T-helper 1 cell treated with Interleukin-12 subunit alpha and Interleukin-12 subunit beta and Interleukin-4 antibody, amounts not matched to agents 30 ng/mL and 1 ng/mL, for 36 hours (primary cell): Measurements from ENCODE around the gene HM13. TPM values are rescaled to one million over a fixed set of nuclear protein-coding genes. Genes with fewer than 3 reads are reported as not detected.

Experiments used
- intact Hi-C: fragments of 100-400 bp; cut with micrococcal nuclease; formaldehyde crosslinking; loops from one replicate; pipeline ENCODE4 v1.15.1; 2024
- total RNA-seq: library from RNA; stranded (reverse); gene quantifications from 2 replicates; pipeline ENCODE4 v1.2.3, GENCODE V29; 2022

The HM13 gene
- total RNA-seq, 1 donor from 2014 or later = 203 TPM

DNA sequence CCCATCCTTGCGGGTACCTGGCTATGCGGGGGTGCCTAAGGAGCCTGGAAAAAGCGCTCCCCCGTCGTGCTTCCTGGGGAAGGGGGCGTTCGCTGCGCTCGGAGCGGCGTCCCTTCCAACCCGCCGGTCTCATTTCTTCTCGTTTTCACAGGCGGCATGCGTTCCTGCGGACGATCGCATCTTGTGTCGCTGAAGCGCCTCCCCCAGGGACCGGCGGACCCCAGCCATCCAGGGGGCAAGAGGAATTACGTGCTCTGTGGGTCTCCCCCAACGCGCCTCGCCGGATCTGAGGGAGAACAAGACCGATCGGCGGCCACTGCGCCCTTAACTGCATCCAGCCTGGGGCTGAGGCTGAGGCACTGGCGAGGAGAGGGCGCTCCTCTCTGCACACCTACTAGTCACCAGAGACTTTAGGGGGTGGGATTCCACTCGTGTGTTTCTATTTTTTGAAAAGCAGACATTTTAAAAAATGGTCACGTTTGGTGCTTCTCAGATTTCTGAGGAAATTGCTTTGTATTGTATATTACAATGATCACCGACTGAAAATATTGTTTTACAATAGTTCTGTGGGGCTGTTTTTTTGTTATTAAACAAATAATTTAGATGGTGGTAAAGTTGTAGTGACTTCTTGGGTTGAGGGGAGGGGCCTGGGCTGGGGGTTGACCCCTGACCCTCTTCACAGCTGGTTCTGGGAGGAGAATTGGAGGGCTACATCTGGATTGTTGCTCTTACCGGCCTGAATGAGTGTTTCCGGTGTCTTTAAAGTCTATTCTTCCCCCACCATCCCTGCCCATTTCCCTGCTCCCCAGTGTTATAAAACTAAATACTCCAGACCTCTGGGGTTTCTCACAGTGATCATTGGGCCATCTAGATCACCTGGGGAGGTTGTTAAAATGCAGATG is 91.9 kb downstream of the HM13 start:
- intact Hi-C loops = loop anchor here (1.0 to 2.0 kb wide), 6 partner anchors 7 to 145 kb away; partner anchors contain the start of gene HM13

DNA sequence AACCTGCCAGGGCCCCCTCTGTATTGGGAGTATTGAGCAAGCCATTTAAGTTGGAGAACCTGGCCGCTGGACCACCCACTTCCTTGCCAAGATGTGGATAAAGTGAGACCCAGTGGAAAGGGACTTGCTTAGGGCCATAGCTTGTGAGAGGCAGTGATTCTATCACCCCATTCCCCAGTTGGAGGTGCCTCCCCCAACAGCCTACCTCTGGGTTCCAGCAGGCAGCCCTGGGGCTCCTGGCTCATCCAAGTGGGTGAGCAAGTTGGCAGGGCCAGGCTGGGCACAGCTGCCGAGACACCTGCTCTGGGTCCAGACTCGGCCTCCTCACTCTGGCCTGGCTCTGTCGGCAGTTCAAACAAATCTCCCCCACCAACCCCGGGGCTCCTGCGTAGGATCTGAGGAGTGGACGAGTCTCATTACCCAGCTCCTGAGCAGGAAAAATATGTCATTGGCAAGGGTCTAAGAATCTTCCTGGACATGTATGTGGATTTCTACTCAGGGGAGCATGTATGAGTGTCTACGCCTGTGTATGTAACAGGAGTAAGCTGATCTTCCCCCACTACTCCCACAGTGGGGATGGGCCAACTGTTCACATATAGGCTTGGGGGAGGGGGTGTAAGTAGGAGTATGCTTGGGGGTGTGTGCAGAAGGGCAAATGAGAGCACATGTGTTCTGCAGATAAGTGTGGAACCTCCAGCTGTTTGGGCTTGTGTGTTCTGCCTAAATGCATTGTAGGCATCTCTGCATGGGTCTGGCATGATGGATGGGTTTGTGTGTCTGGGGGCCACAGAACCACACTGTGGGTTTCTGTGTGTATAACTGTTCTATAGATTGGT is 92.8 kb downstream of the HM13 start:
- intact Hi-C loops = no loop called here

DNA sequence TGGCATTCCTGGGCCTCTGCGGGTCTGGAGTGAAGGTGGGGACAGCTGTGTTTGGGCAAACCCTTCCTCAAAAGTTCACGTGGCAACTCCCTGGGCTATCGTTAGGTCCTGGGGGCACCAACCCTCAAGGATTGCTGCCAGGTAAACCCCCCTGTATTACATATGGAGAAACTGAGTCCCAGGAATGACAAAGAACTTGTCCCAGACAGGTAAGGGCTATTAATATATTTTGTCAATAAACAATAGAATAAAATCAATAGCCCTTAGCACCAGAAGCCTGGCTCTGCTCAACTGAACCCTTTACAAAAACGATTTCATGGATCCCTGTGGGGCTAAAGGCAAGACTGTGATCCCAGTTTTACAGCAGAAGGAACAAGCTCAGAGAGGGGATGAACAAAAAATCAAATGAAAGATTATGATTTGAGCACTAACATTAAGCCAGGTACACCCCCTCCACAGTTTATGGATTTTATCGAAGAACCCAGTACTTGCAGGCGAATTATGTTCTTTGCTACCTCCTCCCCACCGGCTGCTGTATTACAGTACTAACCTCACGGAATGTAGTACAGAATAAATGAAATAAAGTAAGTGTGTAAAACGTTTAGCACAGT is 93.5 kb downstream of the HM13 start:
- intact Hi-C loops = no loop called here

DNA sequence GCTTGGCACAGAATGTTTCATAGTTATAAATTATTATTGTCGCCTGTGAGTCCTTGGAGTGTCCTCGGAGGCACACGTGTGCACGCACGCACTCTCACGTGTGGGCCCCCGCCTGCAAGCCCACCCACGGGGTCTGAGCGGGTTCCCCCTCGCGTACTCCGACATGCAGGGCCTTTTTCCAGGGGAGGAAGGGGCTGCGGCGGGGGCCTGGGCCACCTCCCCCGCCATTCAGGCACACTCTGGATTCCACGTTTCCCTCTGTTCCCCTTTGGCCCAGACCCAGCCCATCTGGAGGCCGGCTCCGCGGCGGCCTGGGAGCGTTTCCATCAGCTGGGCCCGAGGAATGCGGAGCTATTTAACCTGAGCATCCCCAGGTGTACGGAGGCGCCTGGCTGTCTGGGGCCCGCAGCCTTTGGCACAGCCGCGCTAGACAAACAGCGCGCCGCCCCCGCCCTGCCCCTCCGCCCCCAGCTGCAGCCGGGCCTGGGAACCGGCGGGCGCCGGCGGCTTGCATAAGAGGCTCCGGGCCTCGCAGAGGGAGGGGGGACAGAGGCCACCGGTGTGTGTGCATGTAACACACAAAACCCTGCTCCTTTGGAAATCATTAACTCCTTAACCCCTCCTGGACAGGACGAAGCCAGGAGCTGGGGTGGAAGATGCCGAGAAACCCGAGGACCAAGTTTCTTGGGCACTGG is 94.2 kb downstream of the HM13 start:
- intact Hi-C loops = no loop called here

DNA sequence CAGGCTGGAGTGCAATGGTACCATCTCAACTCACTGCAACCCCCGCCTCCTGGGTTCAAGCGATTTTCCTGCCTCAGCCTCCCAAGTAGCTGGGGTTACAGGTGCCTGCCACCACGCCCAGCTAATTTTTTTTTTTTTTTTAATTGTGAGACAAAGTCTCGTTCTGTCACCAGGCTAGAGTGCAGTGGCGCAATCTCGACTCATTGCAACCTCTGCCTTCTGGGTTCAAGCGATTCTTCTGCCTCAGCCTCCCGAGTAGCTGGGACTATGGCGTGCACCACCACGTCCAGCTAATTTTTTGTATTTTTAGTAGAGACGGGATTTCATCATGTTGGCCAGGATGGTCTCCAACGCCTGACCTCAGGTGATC is 98.0 kb downstream of the HM13 start:
- intact Hi-C loops = loop anchor here (1.0 kb wide), 1 partner anchor 39 kb away; no protein-coding TSS in a partner anchor

DNA sequence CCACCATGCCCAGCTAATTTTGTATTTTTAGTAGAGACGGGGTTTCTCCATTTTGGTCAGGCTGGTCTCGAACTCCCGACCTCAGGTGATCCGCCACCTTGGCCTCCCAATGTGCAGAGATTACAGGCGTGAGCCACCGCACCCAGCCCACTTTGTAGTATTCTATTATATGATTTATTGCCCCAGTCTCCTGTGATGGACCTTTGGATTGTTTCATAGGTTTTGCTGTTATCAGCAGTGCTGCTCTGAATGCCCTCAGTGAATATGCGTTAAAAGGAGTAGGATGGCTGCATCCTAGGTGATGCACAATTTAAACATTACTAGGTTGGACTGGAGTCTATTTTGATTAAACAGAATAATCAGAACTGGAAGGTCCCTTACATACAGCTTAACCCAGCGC is 101.2 kb downstream of the HM13 start:
- intact Hi-C loops = no loop called here

DNA sequence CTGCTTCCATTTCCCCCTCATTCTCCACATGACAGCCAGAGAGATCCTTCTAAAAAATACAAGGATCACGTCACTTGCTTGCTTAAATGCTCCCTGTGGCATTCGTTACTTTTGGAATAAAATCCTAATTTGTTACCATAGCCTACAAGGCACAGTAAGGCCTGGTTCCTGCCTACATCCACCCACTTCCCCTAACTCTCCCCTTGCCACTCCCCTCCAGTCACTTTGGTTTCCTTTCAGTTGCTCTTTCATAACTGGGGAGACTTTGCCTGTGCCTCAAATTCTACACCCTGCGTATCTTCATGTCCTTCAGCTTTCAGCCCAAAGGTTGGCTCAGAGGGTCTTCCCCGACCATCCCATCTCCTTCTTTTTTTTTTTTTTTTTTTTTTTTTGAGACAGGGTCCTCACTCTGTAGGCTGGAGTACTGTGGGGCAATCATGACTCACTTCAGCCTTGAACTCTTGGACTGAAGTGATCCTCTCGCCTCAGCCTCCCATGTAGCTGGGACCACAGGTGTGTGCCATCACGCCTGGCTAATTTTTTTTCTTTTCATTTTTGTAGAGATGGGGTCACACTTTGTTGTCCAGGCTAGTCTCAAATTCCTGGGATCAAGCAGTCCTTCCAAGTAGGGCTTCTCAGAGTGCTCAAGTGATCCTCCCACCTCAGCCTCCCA is 103.3 kb downstream of the HM13 start:
- intact Hi-C loops = no loop called here

Other genes starting within 250 kb of the HM13 start
- not detected in 2 replicates for gene DEFB116, start 205.9 kb upstream of the HM13 start, total RNA-seq
- gene DEFB118, start 145.8 kb upstream of the HM13 start, total RNA-seq = not detected in 2 replicates
- gene DEFB119, start 123.9 kb upstream of the HM13 start, total RNA-seq = not detected in 2 replicates
- gene DEFB121, start 108.2 kb upstream of the HM13 start, total RNA-seq = not detected in 2 replicates
- not detected in 2 replicates for gene DEFB123, start 73.8 kb upstream of the HM13 start, total RNA-seq
- not detected in 2 replicates for gene DEFB124, start 39.3 kb upstream of the HM13 start, total RNA-seq
- not detected in 2 replicates for gene REM1, start 39.2 kb upstream of the HM13 start, total RNA-seq
- gene ID1, start 90.8 kb downstream of the HM13 start, total RNA-seq = 0.64 and 0.80 TPM in 2 replicates
- not detected in 2 replicates for gene COX4I2, start 123.5 kb downstream of the HM13 start, total RNA-seq
- gene BCL2L1, start 208.4 kb downstream of the HM13 start, total RNA-seq = 141 TPM in 2 replicates
- gene TPX2, start 224.8 kb downstream of the HM13 start, total RNA-seq = 79.9 and 84.3 TPM in 2 replicates